CD14-positive monocyte (primary cell): ENCODE results near the gene PTPRE. TPM values are rescaled to one million over a fixed set of nuclear protein-coding genes. Genes with fewer than 3 reads are reported as not detected.

Source experiments
- DNase-seq, 3 donors: peaks; one replicate each; pipeline ENCODE4 v3.0.0-alpha.2; 2011 to 2022
- H2AFZ ChIP-seq: 2 replicates; pipeline ENCODE4 v1.6.0; 2012; ENCODE audit warnings: mild to moderate bottlenecking, low read depth, low read length, inconsistent platforms; ENCODE audit not compliant: insufficient read depth, poor library complexity, severe bottlenecking
- H3K27ac ChIP-seq, 2 donors: 1 replicate in 1 of 2; 2 replicates in 1 of 2; pipeline ENCODE4 v1.5.1; 2012 to 2013; ENCODE audit warnings: low read length in 2 of 2, control low read depth in 1 of 2, inconsistent platforms in 1 of 2, low read depth in 1 of 2, mild to moderate bottlenecking in 1 of 2
- H3K27me3 ChIP-seq, 2 donors: one replicate each; pipeline versions ENCODE4 v1.6.0 to v1.6.1; 2011 to 2013; ENCODE audit warnings: low read length in 2 of 2; ENCODE audit not compliant: control insufficient read depth in 2 of 2, insufficient read depth in 2 of 2
- H3K36me3 ChIP-seq, 2 donors: replicated peaks in 1 of 2; 1 replicate in 1 of 2; 2 replicates in 1 of 2; pipeline versions ENCODE4 v1.5.1 to v1.6.1; 2012 to 2013; ENCODE audit warnings: low read length in 2 of 2, control low read depth in 1 of 2, inconsistent platforms in 1 of 2, mild to moderate bottlenecking in 1 of 2; ENCODE audit not compliant: insufficient read depth in 2 of 2, control insufficient read depth in 1 of 2
- H3K4me1 ChIP-seq, 2 donors: 1 replicate in 1 of 2; 2 replicates in 1 of 2; pipeline versions ENCODE4 v1.5.1 to v1.6.1; 2012 to 2013; ENCODE audit warnings: low read length in 2 of 2, control low read depth in 1 of 2, inconsistent platforms in 1 of 2, mild to moderate bottlenecking in 1 of 2, moderate library complexity in 1 of 2; ENCODE audit not compliant: insufficient read depth in 2 of 2, control insufficient read depth in 1 of 2
- H3K4me2 ChIP-seq: replicated peaks from 2 replicates; pipeline ENCODE3; 2012; ENCODE audit warnings: low read length, moderate library complexity, mild to moderate bottlenecking; ENCODE audit not compliant: poor library complexity, severe bottlenecking; ENCODE audit errors: extremely low read depth
- H3K4me3 ChIP-seq, 3 experiments: fragments of 200-600 bp in 1 of 3; sonication (generic) in 1 of 3; replicated peaks in 1 of 3; 1 replicate in 2 of 3; 2 replicates in 1 of 3; pipeline ENCODE4 v1.5.1; 2011 to 2013; ENCODE audit warnings: low read length in 3 of 3, mild to moderate bottlenecking in 3 of 3, control low read depth in 2 of 3, low read depth in 2 of 3, inconsistent platforms in 1 of 3, moderate library complexity in 1 of 3
- H3K79me2 ChIP-seq: 2 replicates; pipeline ENCODE4 v1.6.0; 2012; ENCODE audit warnings: mild to moderate bottlenecking, control low read depth, inconsistent platforms, low read length, moderate library complexity; ENCODE audit not compliant: insufficient read depth
- H3K9ac ChIP-seq: 2 replicates; pipeline ENCODE4 v1.6.0; 2017; ENCODE audit warnings: low read length, mild to moderate bottlenecking; ENCODE audit not compliant: insufficient read depth, poor library complexity, severe bottlenecking
- H3K9me3 ChIP-seq, 2 donors: replicated peaks in 1 of 2; 1 replicate in 1 of 2; 2 replicates in 1 of 2; pipeline versions ENCODE4 v1.5.1 to v1.6.1; 2012 to 2013; ENCODE audit warnings: low read length in 2 of 2, control low read depth in 1 of 2; ENCODE audit not compliant: control insufficient read depth in 1 of 2, insufficient read depth in 1 of 2
- H4K20me1 ChIP-seq: 2 replicates; pipeline ENCODE4 v1.6.0; 2012; ENCODE audit warnings: mild to moderate bottlenecking, low read length, control low read depth, moderate library complexity; ENCODE audit not compliant: insufficient read depth
- H3K27ac Mint-ChIP-seq, 7 donors: one replicate each; pipeline ENCODE4 v1.8.0; 2020; ENCODE audit warnings: mild to moderate bottlenecking in 7 of 7, mixed read lengths in 7 of 7, moderate library complexity in 6 of 7, inconsistent platforms in 2 of 7
- H3K27me3 Mint-ChIP-seq, 3 donors: one replicate each; pipeline ENCODE4 v1.8.0; 2021 to 2022; ENCODE audit warnings: low read depth in 3 of 3, mild to moderate bottlenecking in 3 of 3, mixed read lengths in 3 of 3, moderate library complexity in 3 of 3, inconsistent platforms in 1 of 3
- H3K36me3 Mint-ChIP-seq, 2 donors: one replicate each; pipeline ENCODE4 v1.8.0; 2020; ENCODE audit warnings: mixed read lengths in 2 of 2, inconsistent platforms in 1 of 2, mild to moderate bottlenecking in 1 of 2
- H3K4me1 Mint-ChIP-seq: one replicate; pipeline ENCODE4 v1.8.0; 2020; ENCODE audit warnings: mild to moderate bottlenecking, mixed read lengths
- H3K4me3 Mint-ChIP-seq, 2 donors: one replicate each; pipeline ENCODE4 v1.8.0; 2020; ENCODE audit warnings: mild to moderate bottlenecking in 2 of 2, mixed read lengths in 2 of 2, moderate library complexity in 1 of 2
- H3K9me3 Mint-ChIP-seq, 7 donors: one replicate each; pipeline ENCODE4 v1.8.0; 2020 to 2022; ENCODE audit warnings: mixed read lengths in 7 of 7, mild to moderate bottlenecking in 6 of 7, moderate library complexity in 6 of 7, inconsistent platforms in 2 of 7
- CTCF ChIP-seq: fragments of 200-600 bp; IDR thresholded peaks from one replicate; pipeline ENCODE4 v1.8.0; 2022; ENCODE audit warnings: antibody characterized with exemption, mild to moderate bottlenecking
- WGBS: methylation state at CpG from one replicate; pipeline ENCODE4 v1.1.5; 2013; ENCODE audit warnings: missing lambda C conversion rate; ENCODE audit not compliant: insufficient coverage; 5-methylcytosine and 5-hydroxymethylcytosine counted together
- intact Hi-C, 2 donors: fragments of 100-400 bp; cut with micrococcal nuclease; formaldehyde crosslinking; loops; one replicate each; pipeline versions ENCODE4 v1.15.0 to v1.15.1; 2023
- polyA plus RNA-seq, 3 donors: library from polyadenylated mRNA; depleted of rRNA in 1 of 3; unstranded in 2 of 3; stranded (reverse) in 1 of 3; fragments of 300-500 nt in 2 of 3; fragments of >200 nt in 1 of 3; fragmentation: Illumina TruSeq in 2 of 3; gene quantifications; 1 replicate in 2 of 3; 2 replicates in 1 of 3; pipeline ENCODE4 v1.2.3, GENCODE V29; 2012 to 2021

Gene PTPRE
- polyA plus RNA-seq, 3 donors: 95.2 to 271 (median 125) TPM

DNA sequence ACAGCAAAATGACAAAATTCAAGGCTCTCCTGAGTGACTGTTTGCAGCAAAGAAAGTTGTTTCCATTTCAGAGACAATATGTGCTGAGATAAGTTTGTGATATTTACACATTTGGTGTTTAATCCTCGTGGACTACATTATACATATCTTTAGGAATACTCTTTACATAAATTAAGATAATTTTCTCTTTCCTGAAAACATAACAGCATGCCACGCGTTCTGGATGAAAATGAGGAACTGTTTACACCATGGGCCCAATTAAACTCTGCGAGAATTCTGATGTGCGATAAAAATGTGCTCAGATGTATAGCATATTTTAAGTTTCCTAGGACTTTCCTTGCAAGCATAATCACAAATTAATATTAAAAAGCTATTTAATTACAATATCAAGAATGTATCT is 26.4 kb downstream of the PTPRE start:
- H3K9ac ChIP-seq: no peak overlapping the region
- intact Hi-C loops: no loop called here

GRCh38 chr10:127934383-127934782 is 27.5 kb downstream of the PTPRE start:
- H3K27ac Mint-ChIP-seq: peak overlapping the region in 1 of 7 donors; percentile 9
- no peak overlapping the region for H3K4me3 Mint-ChIP-seq
- intact Hi-C loops: no loop called here
- Histone ChIP-seq H3K9ac (no peak overlapping the region), H4K20me1 (peaks cover 61% of the 10 kb centered on the region), H3K27me3 (no peaks in the 10 kb centered on the region), H3K4me2 (no peak overlapping the region), H3K4me1 (peaks cover 15 to 21% of the 10 kb centered on the region in 2 donors), H3K27ac (no peak overlapping the region), H3K79me2 (peaks cover 59% of the 10 kb centered on the region), H3K9me3 (no peaks in the 10 kb centered on the region), H3K4me3 (no peak overlapping the region), H2AFZ (no peak overlapping the region), H3K36me3 (peaks cover 11 to 51% of the 10 kb centered on the region in 2 donors)
- 100% methylated on average over 4 of the region's 14 CpGs for WGBS
- peaks cover 25% of the 10 kb centered on the region for H3K4me1 Mint-ChIP-seq
- no peak for TF ChIP-seq CTCF
- H3K36me3 Mint-ChIP-seq: peaks cover 36 to 58% of the 10 kb centered on the region in 2 donors
- H3K9me3 Mint-ChIP-seq: peaks cover 0 to 2% (median 0%) of the 10 kb centered on the region in 7 donors
- DNase-seq: no peak
- H3K27me3 Mint-ChIP-seq: no peaks in the 10 kb centered on the region

More for the DNA sequence above, 26.4 kb downstream of the PTPRE start:
- Mint-ChIP-seq H3K9me3 (peaks cover 0 to 2% (median 0%) of the 10 kb centered on the region in 7 donors), H3K36me3 (peaks cover 32 to 50% of the 10 kb centered on the region in 2 donors), H3K27me3 (no peaks in the 10 kb centered on the region), H3K4me3 (no peak overlapping the region), H3K4me1 (peaks cover 26% of the 10 kb centered on the region), H3K27ac (peak overlapping the region in 1 of 7 donors; percentile 40)
- H2AFZ ChIP-seq: no peak overlapping the region
- no peak overlapping the region for H3K27ac ChIP-seq
- WGBS: no CpG with 5 or more reads among the region's 5 CpGs
- peaks cover 19 to 28% of the 10 kb centered on the region in 2 donors for H3K4me1 ChIP-seq
- H3K4me3 ChIP-seq: no peak overlapping the region
- no peak for DNase-seq
- peaks cover 11 to 46% of the 10 kb centered on the region in 2 donors for H3K36me3 ChIP-seq
- H3K27me3 ChIP-seq: no peaks in the 10 kb centered on the region
- TF ChIP-seq CTCF: no peak
- peaks cover 70% of the 10 kb centered on the region for H3K79me2 ChIP-seq
- H3K9me3 ChIP-seq: no peaks in the 10 kb centered on the region
- no peak overlapping the region for H3K4me2 ChIP-seq
- H4K20me1 ChIP-seq: peaks cover 53% of the 10 kb centered on the region
